GM19043 (cell line): ENCODE data around the gene SH3TC2.
"Not testable (repeated sequence)": the region's sequence is repeated elsewhere in the genome, so short reads cannot be mapped to it uniquely, and the experiment has no call there.

Experiments
- ATAC-seq: cut with Tn5 transposase; IDR thresholded peaks from one replicate; pipeline ENCODE4 v1.9.1; 2021; ENCODE audit warnings: low read depth; ENCODE audit not compliant: unreplicated experiment

Gene SH3TC2

GRCh38 chr5:149063017-149063687 lies at the start of gene SH3TC2:
Gene SH3TC2, minus strand, starts transcription at chr5:149063062. Its CDS starts 40 bp downstream, at chr5:149063022.
- no peak for ATAC-seq

- no peak for ATAC-seq
These were observed 47.5 kb upstream of the SH3TC2 start for GRCh38 chr5:149110406-149110805.

- ATAC-seq = no peak
These were observed 45.9 kb upstream of the SH3TC2 start for GRCh38 chr5:149108651-149109280.

GRCh38 chr5:149100331-149100730 lies 37.5 kb upstream of the SH3TC2 start:
- ATAC-seq = no peak

DNA sequence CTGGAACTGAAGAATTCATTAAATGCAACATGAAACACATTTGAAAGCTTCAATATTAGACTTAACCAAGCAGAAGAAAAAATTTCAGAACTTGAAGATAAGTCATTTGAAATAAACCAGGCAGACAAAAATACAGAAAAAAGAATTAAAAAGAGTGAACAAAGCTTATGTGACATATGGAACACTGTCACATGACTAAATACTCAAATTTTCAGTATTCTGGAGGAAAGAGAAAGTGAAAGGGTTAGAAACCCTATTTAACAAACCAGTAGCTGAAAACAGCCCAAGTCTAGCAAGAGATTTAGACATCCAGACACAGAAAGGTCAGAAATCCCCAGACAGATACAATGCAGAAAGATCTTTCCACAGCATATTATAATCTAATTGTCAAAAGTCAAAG lies 37.1 kb upstream of the SH3TC2 start:
- no peak for ATAC-seq

DNA sequence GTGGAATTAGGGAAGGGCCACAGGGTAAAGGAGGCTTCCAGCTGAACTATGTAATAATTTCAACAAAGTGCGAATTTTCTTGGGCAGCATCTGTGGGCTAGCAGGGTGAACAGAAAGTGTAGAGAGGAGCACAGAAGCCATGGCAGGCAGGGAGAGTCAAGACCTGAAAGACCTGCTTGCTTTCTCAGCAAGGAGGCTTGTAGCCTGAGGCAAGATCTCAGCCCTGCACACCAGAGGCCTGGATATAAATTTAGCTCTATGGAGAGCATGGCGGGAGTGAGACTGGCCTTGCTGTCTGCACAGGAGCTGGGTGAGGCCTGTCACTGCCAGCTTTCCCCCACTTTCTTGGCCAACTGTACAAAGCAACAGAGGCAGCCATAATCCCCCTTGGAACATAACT lies 32.1 kb upstream of the SH3TC2 start:
- ATAC-seq = no peak

DNA sequence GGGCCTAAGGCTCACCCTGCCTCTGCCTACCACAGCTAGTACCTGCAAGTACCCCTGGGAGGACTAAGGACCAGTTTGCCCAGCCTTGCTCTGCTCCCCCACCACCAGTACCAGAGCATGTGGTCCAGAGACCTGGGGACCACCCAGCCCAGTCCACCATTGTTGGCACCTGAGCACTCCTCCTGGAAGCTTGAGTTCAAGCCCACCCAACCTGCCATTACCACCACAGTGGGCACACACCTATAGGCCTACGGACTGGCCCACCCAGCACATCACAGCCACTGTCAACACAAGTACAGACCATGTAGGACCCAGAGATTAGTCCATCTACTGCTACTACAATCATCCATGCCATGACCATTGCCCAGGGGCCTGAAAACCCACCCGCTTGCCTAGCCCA lies 30.8 kb upstream of the SH3TC2 start:
- ATAC-seq = no peak

GRCh38 chr5:149089796-149090195 lies 26.9 kb upstream of the SH3TC2 start:
- no peak for ATAC-seq

- no peak for ATAC-seq
These were observed 25.8 kb upstream of the SH3TC2 start for GRCh38 chr5:149088686-149089085.

DNA sequence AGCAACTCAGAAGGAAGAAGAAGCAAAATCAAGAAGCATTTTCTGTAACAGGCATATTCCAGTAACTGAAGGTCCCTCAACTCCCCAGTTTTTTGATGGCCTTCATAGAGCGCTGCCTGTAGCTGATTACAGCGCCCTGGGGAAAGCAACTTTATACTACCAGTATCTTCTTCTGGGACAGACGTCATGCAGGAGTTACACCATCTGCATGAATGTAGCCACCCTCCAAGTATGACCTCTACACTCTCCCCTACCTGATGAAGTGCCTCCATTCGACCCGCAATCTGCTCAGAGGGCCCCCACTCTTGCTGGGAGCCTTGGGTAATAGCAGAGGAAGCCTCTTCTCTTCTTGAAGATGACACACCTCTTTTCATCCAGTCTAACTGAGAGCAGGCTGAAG lies 21.0 kb upstream of the SH3TC2 start:
- no peak for ATAC-seq

DNA sequence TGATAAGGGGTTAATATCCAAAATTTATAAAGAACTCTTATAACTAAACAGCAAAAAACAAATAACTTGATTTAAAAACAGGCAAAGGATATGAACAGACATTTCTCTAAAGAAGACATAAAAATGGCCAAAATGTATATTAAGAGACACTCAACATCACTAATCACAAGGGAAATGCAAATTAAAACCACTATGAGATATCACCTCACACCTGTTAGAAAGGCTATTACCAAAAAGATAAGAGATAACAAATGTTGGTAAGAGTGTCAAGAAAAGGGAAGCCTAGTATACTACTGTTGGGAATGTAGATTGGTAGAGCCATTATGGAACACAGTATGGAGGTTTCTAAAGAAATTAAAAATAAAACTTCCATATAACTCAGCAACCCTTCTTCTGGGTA lies 19.4 kb upstream of the SH3TC2 start:
- no peak for ATAC-seq

- no peak for ATAC-seq
These were observed 17.4 kb upstream of the SH3TC2 start for GRCh38 chr5:149080294-149080693.

DNA sequence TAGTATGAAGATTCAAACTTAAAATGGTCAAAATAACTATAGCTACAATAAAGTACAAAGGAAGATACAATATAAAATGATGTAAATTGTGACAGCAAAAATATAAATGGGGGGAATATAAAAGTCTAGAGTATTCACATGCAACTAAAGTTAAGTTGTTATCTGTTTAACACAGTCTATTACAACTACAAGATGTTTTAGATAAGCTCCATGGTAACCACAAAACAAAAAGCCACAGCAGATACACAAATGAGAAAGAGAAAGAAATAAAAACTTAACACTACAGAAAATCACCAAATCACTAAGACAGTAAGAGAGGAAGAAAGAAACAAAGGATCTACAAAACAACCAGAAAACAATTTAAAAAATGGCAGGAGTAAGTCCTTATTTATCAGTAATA lies 17.0 kb upstream of the SH3TC2 start:
- ATAC-seq = no peak

DNA sequence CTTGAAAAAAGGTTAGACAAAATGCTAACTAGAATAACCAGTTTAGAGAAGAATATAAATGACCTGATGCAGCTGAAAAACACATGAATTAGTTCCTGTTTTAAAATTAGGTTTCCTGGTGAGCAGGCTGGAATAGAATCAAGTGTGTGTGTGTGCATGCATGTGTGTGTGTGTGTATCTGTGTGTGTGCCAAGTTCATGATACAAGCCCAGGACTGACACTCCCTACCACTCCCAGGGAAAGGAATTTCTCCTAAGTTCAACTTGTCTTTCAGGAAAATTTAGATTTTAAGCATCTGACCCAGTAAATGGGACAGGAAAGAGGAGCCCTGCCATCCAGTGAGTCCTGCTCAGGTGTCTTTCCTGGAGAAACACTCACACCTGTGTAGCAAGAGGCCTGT lies 11.2 kb upstream of the SH3TC2 start:
- ATAC-seq = not testable (repeated sequence)

- ATAC-seq = no peak
These were observed 10.4 kb upstream of the SH3TC2 start for GRCh38 chr5:149073213-149073612.

GRCh38 chr5:149072791-149073190 lies 9.9 kb upstream of the SH3TC2 start:
- ATAC-seq = no peak

GRCh38 chr5:149072376-149072775 lies 9.5 kb upstream of the SH3TC2 start:
- no peak for ATAC-seq

- no peak for ATAC-seq
These were observed 8.9 kb upstream of the SH3TC2 start for GRCh38 chr5:149071756-149072155.

- ATAC-seq = no peak
These were observed 8.4 kb upstream of the SH3TC2 start for GRCh38 chr5:149071216-149071615.

GRCh38 chr5:149069711-149070110 lies 6.8 kb upstream of the SH3TC2 start:
- ATAC-seq = no peak

- ATAC-seq = no peak
These were observed 1.1 kb upstream of the SH3TC2 start for GRCh38 chr5:149063896-149064478.

DNA sequence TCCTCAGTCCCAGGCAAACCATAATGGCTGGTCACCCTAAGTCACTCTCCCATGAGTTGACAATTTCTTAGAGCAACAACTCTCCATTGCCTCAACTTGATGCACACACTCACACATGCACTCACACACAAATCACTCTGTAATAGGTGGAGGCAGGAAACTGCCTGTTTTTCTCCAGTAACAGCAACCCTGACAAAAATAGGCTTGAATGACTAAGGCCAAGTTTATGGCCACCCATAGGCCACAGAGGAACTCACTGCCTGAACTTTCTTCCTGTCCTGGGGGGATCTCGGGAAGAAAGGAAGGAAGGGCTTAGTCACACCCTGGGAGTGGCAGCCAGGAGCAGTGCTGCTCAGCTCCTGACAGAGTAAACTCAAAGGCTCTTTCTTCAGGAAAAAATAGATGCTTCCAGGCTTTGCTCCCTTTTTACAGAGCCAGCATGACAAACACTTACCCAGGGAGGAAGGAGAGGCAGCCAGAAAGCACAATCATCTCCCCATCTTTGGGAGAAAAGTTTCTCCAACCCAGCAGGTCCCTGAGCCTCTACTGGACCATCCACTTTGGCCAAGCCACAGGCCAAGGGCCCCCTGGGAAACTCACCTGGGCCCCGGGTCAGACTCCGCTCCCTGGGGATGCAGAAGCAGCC lies 368 bp downstream of the SH3TC2 start:
- ATAC-seq = no peak
